ENCODE data around the gene LNX2.

LNX2 gene

GRCh38 chr13:27620377-27621115 lies at the start of gene LNX2:
Gene LNX2 (minus strand): TSS chr13:27620529. CDS start chr13:27581703, 38,826 bp downstream.
- in situ Hi-C loops (cut with MboI; ENCODE audit: low sequenced_read_pairs): no loop called here

- in situ Hi-C loops (cut with MboI; ENCODE audit: low sequenced_read_pairs): no loop called here
These were observed 47.6 kb upstream of the LNX2 start for GRCh38 chr13:27667946-27668345.

- in situ Hi-C loops (cut with MboI; ENCODE audit: low sequenced_read_pairs): no loop called here
These were observed 46.6 kb upstream of the LNX2 start for GRCh38 chr13:27666951-27667350.

GRCh38 chr13:27665761-27666160 lies 45.4 kb upstream of the LNX2 start:
- in situ Hi-C loops (cut with MboI; ENCODE audit: low sequenced_read_pairs): no loop called here

GRCh38 chr13:27665333-27665732 lies 45.0 kb upstream of the LNX2 start:
- in situ Hi-C loops (cut with MboI; ENCODE audit: low sequenced_read_pairs): no loop called here

GRCh38 chr13:27663947-27664346 lies 43.6 kb upstream of the LNX2 start:
- in situ Hi-C loops (cut with MboI; ENCODE audit: low sequenced_read_pairs): no loop called here

- in situ Hi-C loops (cut with MboI; ENCODE audit: low sequenced_read_pairs): no loop called here
These were observed 42.6 kb upstream of the LNX2 start for GRCh38 chr13:27662738-27663470.

- in situ Hi-C loops (cut with MboI; ENCODE audit: low sequenced_read_pairs): no loop called here
These were observed 40.7 kb upstream of the LNX2 start for GRCh38 chr13:27661017-27661416.

GRCh38 chr13:27660511-27660910 lies 40.2 kb upstream of the LNX2 start:
- in situ Hi-C loops (cut with MboI; ENCODE audit: low sequenced_read_pairs): no loop called here

GRCh38 chr13:27659145-27659865 lies 39.0 kb upstream of the LNX2 start:
- in situ Hi-C loops (cut with MboI; ENCODE audit: low sequenced_read_pairs): no loop called here

- in situ Hi-C loops (cut with MboI; ENCODE audit: low sequenced_read_pairs): no loop called here
These were observed 38.2 kb upstream of the LNX2 start for GRCh38 chr13:27658546-27658945.

- in situ Hi-C loops (cut with MboI; ENCODE audit: low sequenced_read_pairs): no loop called here
These were observed 37.4 kb upstream of the LNX2 start for GRCh38 chr13:27657724-27658123.

GRCh38 chr13:27654816-27655215 lies 34.5 kb upstream of the LNX2 start:
- in situ Hi-C loops (cut with MboI; ENCODE audit: low sequenced_read_pairs): no loop called here

- in situ Hi-C loops (cut with MboI; ENCODE audit: low sequenced_read_pairs): no loop called here
These were observed 33.7 kb upstream of the LNX2 start for GRCh38 chr13:27654059-27654458.

GRCh38 chr13:27650312-27650711 lies 30.0 kb upstream of the LNX2 start:
- in situ Hi-C loops (cut with MboI; ENCODE audit: low sequenced_read_pairs): no loop called here

GRCh38 chr13:27644302-27644701 lies 24.0 kb upstream of the LNX2 start:
- in situ Hi-C loops (cut with MboI; ENCODE audit: low sequenced_read_pairs): no loop called here

GRCh38 chr13:27643334-27644132 lies 23.2 kb upstream of the LNX2 start:
- in situ Hi-C loops (cut with MboI; ENCODE audit: low sequenced_read_pairs): no loop called here

GRCh38 chr13:27641711-27642502 lies 21.6 kb upstream of the LNX2 start:
- in situ Hi-C loops (cut with MboI; ENCODE audit: low sequenced_read_pairs): no loop called here

GRCh38 chr13:27639186-27639585 lies 18.9 kb upstream of the LNX2 start:
- in situ Hi-C loops (cut with MboI; ENCODE audit: low sequenced_read_pairs): no loop called here

- in situ Hi-C loops (cut with MboI; ENCODE audit: low sequenced_read_pairs): no loop called here
These were observed 18.2 kb upstream of the LNX2 start for GRCh38 chr13:27638521-27638920.

All from HL-60/S4 (cell line).